GM12874 (cell line): ENCODE data around the gene VPS13D.

Experiments used
- CTCF ChIP-seq: IDR thresholded peaks from 2 replicates; pipeline ENCODE4 v1.5.1; 2011; ENCODE audit warnings: low read depth, mild to moderate bottlenecking, control low read depth, low read length, moderate library complexity; ENCODE audit not compliant: insufficient read depth

The VPS13D gene

GRCh38 chr1:12456979-12457378 lies 227.1 kb downstream of the VPS13D start:
- TF ChIP-seq CTCF: no peak

DNA sequence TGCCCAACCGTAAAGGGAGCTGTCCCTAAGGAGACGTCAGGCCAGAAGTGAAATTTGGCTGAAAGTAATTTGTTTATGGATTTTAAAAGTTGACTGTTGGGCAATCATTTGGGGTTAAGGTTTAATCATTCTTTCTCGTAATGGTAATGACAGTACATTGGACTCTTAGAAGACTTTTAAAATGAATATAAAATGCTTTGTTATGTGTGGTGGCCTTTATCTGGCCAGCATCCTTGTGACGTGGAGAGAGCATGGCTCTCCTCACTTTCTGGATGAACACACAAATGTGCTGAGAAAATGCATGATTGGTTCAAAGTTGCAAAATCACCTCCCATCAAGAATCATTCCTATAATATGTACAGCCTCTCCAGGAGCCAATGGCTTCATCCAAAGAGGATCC lies 227.9 kb downstream of the VPS13D start:
- TF ChIP-seq CTCF: no peak

- TF ChIP-seq CTCF: no peak
Measured at GRCh38 chr1:12458571-12458970, 228.7 kb downstream of the VPS13D start.

GRCh38 chr1:12460121-12460520 lies 230.3 kb downstream of the VPS13D start:
- TF ChIP-seq CTCF: no peak

DNA sequence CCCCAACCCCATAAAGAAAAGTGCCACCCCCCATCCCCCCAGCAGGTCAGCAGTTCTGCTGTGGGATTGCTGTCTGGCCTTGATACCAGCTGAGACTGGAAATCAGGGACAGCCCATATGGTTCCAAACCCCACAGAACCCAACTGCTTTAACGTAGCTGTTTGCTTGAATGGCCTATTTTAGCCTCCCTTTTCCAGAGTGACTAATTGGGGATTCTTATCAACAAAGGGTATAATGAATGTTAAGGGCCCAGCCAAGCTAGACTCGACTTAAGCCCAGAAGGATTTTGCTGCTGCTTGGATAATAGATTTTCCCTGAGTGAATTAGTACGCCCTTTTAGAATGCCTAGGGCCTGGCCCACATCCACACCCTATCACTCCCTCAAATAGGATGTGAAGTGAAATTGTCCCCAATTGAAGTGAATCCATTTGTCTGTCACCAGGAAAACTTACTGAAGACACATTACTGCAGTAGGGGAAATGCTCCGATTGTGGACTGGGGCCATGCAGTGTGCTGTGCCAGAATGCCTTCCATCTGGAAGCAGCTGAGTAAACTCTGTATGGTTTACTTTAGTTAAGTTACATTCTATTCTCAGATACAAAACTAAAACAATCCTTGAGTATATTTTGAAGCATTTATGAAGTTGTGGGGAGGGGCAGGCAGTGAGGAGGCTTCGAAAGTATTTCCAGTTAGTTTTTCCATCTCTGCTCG lies 231.2 kb downstream of the VPS13D start:
- no peak for TF ChIP-seq CTCF

DNA sequence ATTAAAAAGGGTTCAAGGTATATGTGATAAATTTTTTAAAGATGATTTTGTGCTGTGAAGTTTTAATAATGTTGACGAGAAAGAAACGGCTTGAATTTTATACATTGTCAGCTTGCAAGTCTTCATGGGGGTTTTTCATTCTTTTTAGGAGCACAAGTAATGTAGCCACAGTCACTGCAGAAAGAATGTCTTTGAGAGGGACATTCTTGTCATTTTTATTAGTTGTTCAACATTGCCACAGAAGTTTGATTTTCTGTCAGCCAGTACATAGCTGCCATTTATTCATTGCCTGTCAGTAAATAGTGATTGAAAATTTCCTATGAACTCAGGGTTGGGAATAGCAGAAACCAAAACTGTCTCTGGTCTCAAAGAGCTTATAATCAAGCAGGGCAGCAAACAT lies 231.9 kb downstream of the VPS13D start:
- TF ChIP-seq CTCF: no peak

- TF ChIP-seq CTCF: no peak
Measured at GRCh38 chr1:12462586-12462985, 232.8 kb downstream of the VPS13D start.
